Thyroid gland (tissue), 4 donors: ENCODE measurements around the gene LYZL2.
"Not testable (repeated sequence)": the region's sequence is repeated elsewhere in the genome, so short reads cannot be mapped to it uniquely, and the experiment has no call there.

ENCODE experiments used
- POLR2A ChIP-seq, 2 donors: fragments of 450-650 bp; IDR thresholded peaks; one replicate each; pipeline ENCODE4 v1.6.1; 2017; ENCODE audit warnings: antibody characterized with exemption in 2 of 2, mild to moderate bottlenecking in 2 of 2, moderate library complexity in 1 of 2
- TF ChIP-seq, protein P1 (sequence below), 6 experiments: fragments of 200-600 bp in 3 of 6; fragments of 450-650 bp in 3 of 6; sonication (generic) in 3 of 6; IDR thresholded peaks; one replicate each; pipeline ENCODE4 v1.5.1; 2016 to 2019; ENCODE audit warnings: antibody characterized with exemption in 6 of 6, mild to moderate bottlenecking in 2 of 6, inconsistent platforms in 1 of 6, moderate library complexity in 1 of 6

DNA sequence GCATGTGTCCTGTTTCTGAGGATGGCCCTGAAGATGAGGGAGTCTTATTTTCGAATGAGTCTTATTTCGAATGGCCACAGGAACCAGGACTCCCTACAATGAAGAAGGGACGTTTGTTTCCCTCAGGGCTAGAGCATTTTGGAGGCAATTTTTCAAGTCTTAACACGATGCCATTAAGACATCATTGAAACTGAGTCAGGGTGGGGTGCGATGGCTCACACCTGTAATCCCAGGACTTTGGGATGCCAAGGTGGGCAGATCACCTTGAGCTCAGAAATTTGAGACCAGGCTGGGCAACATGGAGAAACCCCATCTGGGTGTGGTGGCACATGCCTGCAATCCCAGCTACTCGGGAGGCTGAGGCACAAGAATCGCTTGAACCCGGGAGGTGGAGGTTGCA lies 18.5 kb downstream of the LYZL2 start:
- TF ChIP-seq, protein P1, sequence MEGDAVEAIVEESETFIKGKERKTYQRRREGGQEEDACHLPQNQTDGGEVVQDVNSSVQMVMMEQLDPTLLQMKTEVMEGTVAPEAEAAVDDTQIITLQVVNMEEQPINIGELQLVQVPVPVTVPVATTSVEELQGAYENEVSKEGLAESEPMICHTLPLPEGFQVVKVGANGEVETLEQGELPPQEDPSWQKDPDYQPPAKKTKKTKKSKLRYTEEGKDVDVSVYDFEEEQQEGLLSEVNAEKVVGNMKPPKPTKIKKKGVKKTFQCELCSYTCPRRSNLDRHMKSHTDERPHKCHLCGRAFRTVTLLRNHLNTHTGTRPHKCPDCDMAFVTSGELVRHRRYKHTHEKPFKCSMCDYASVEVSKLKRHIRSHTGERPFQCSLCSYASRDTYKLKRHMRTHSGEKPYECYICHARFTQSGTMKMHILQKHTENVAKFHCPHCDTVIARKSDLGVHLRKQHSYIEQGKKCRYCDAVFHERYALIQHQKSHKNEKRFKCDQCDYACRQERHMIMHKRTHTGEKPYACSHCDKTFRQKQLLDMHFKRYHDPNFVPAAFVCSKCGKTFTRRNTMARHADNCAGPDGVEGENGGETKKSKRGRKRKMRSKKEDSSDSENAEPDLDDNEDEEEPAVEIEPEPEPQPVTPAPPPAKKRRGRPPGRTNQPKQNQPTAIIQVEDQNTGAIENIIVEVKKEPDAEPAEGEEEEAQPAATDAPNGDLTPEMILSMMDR (IDR thresholded peaks at IDR 0.05), result not testable (repeated sequence)
- not testable (repeated sequence) for TF ChIP-seq POLR2A (IDR thresholded peaks at IDR 0.05)
